Activated CD4-positive, alpha-beta memory T cell treated with anti-CD3 and anti-CD28 coated beads, Interleukin-2, amount 10 ng/mL, durations not matched to agents 7 days and 5 days (primary cell): Measurements from ENCODE around the gene PRELID2. TPM values are rescaled to one million over a fixed set of nuclear protein-coding genes. Genes with fewer than 3 reads are reported as not detected.

Experiments
- CTCF ChIA-PET: fragments of 350-600 bp; sonication (Branson Sonifier 250); formaldehyde crosslinking; loops from one replicate; lab custom pipeline; 2021; ENCODE audit warnings: antibody characterized with exemption, inconsistent platforms; lab: Charles Lee
- POLR2A ChIA-PET: fragments of 350-600 bp; sonication (Branson Sonifier 250); formaldehyde crosslinking; loops from one replicate; lab custom pipeline; 2021; ENCODE audit warnings: antibody characterized with exemption; lab: Charles Lee
- DNase-seq: peaks from one replicate; pipeline ENCODE4 v3.0.0-alpha.2; 2020
- H3K27ac Mint-ChIP-seq: one replicate; pipeline ENCODE4 v1.8.0; 2021; ENCODE audit warnings: mild to moderate bottlenecking, mixed read lengths
- H3K27me3 Mint-ChIP-seq: one replicate; pipeline ENCODE4 v1.8.0; 2021; ENCODE audit warnings: mixed read lengths
- H3K36me3 Mint-ChIP-seq: one replicate; pipeline ENCODE4 v1.8.0; 2021; ENCODE audit warnings: low read depth, mixed read lengths
- H3K4me1 Mint-ChIP-seq: one replicate; pipeline ENCODE4 v1.8.0; 2021; ENCODE audit warnings: mixed read lengths
- H3K4me3 Mint-ChIP-seq: one replicate; pipeline ENCODE4 v1.8.0; 2021; ENCODE audit warnings: mild to moderate bottlenecking, mixed read lengths
- H3K9me3 Mint-ChIP-seq: one replicate; pipeline ENCODE4 v1.8.0; 2021; ENCODE audit warnings: mixed read lengths
- total RNA-seq, 2 experiments: library from RNA; stranded (reverse); gene quantifications; one replicate each; pipeline ENCODE4 v1.2.3, GENCODE V29; 2021

Gene PRELID2
- total RNA-seq, 2 experiments from 2014 or later, result 4.3 to 5.2 TPM

DNA sequence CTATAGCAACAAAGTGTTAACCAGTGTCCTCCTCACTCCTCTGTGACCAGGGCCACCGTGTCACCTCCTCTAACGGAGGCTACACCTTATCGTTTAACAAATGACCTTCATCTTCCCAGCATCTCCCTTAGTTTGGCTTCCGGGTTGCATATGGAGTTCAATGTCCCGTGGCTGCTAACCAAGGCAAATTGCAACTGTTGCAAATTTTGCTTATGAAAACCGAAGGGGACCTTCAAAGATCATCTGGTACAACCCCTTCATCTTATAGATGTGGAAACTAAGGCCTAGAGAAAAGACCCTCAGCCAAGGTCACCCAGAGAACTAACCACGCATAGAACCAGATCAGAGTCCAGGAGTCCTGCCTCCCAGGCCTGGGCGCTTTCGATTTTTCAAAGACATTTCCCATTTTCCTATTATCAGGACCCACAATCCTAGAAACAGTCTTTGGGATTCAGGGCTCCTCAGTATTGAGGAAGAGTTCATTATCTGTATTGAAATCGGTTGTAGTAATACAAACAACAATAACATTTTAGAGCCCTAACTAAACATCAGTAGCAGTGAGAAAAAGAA, 1.4 kb downstream of the PRELID2 start:
- DNase-seq, result no peak
- Mint-ChIP-seq H3K4me3 (peak overlapping the region; percentile 38), H3K9me3 (no peaks in the 10 kb centered on the region), H3K4me1 (peaks cover 34% of the 10 kb centered on the region), H3K27me3 (peaks cover 5% of the 10 kb centered on the region), H3K27ac (no peak overlapping the region), H3K36me3 (no peaks in the 10 kb centered on the region)
- ChIA-PET CTCF (no interaction called here), POLR2A (no interaction called here)

DNA sequence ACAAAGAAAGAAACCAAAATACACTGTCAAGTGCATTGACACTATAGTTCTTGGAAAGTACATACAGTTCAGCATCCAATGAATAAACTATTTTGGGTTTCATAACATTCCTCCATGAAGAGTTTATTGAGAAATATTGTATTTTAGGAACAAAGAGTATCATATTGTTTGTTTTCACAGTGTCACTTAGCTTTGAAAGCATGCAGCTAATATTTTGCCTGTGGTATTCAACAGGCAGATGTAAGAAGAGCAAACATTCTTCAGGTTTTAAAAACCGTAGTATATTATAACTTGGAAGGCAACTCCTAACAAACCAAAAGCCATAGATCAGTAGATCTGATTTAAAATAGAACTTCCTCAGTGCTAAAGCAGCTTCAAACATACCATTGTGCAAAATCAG, 4.5 kb downstream of the PRELID2 start:
- no peak overlapping the region for H3K4me3 Mint-ChIP-seq
- H3K27ac Mint-ChIP-seq, result no peak overlapping the region

DNA sequence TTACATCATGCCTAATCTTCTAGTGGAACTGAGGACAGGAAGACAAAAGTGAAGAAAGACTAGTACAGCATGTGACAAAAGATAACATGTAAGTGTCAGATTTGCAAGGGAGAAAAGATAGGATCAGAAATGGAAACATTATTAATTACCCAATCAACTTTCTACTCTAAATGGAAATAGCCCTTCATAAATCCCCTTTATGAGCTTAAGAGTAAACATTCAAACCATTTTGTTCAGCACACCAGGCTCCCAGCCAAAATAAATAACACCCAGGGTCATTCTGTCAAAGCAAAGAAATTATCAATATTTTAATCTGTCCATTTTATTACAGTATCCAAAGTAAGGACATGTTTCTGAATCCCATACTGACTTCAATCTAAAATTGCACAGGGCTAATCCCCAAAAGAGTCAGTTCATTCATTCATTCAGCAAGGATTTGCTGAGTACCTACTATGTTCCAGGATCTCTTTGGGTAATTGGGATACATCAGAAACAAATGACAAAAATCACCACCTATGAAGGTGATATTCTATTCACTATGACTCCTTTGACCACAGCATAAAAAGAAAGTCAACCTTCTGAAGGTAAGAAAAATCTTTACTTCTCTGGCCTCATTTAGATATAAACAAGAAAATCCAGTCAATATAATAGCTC, 5.3 kb downstream of the PRELID2 start:
- CTCF ChIA-PET, result interaction anchor here (0.8 to 1.4 kb wide), 3 partner anchors 148 to 1626 kb away, joined by 3 to 4 read pairs (median 3); no protein-coding TSS in a partner anchor
- DNase-seq, result no peak
- Mint-ChIP-seq H3K36me3 (no peaks in the 10 kb centered on the region), H3K9me3 (no peaks in the 10 kb centered on the region), H3K27me3 (peaks cover 5% of the 10 kb centered on the region), H3K4me1 (peaks cover 24% of the 10 kb centered on the region), H3K27ac (no peak overlapping the region), H3K4me3 (no peak overlapping the region)
- POLR2A ChIA-PET, result no interaction called here

More for the DNA sequence above, 4.5 kb downstream of the PRELID2 start:
- Mint-ChIP-seq H3K27me3 (peaks cover 5% of the 10 kb centered on the region), H3K9me3 (no peaks in the 10 kb centered on the region), H3K36me3 (no peaks in the 10 kb centered on the region), H3K4me1 (peaks cover 24% of the 10 kb centered on the region)
- POLR2A ChIA-PET, result no interaction called here
- DNase-seq, result no peak
- CTCF ChIA-PET, result interaction anchor here (0.8 to 1.4 kb wide), 3 partner anchors 149 to 1627 kb away, joined by 3 to 4 read pairs (median 3); no protein-coding TSS in a partner anchor

DNA sequence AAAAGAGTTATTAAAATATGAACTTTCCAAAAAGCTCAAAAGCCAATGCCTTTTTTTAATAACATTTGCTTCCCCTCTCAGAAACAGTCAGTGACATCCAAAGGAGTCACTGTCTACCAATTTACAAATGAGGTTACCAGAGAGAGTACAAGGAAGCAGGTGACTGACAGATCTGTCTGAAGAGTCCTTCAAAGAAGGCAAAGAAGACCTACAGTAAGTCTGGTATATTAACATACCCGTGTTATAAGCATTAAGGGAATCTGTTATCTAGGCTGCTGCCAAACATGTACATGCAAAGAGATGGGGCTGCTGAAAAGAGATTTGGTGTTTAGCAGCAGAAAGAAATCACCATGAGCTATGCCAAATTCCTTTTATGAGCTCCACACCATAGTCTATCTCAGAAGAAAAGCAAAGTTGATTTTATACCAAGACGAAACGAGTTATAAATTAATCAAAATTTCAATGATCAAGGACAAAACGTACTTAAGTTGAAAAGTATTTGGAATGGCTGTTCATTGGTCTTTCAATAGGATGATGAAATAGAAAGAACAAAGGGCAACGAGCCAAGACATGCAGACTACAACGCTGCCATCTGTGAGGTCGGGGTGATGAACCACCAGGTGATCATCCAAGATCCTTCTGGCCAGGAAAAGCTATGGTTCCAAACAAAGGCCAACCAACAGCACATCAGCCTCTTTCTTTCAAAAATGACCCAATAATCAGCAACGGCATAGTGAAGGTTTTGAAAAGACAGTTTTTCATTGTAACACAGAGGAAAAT, 8.1 kb downstream of the PRELID2 start:
- Mint-ChIP-seq H3K4me3 (no peak overlapping the region), H3K36me3 (no peaks in the 10 kb centered on the region), H3K27me3 (peaks cover 3% of the 10 kb centered on the region), H3K4me1 (peaks cover 19% of the 10 kb centered on the region), H3K9me3 (no peaks in the 10 kb centered on the region), H3K27ac (no peak overlapping the region)
- ChIA-PET POLR2A (no interaction called here), CTCF (interaction anchor here (0.8 to 2.2 kb wide), 13 partner anchors 9 to 1624 kb away, joined by 3 to 20 read pairs (median 4); partner anchors contain the start of gene PRELID2)
- no peak for DNase-seq

DNA sequence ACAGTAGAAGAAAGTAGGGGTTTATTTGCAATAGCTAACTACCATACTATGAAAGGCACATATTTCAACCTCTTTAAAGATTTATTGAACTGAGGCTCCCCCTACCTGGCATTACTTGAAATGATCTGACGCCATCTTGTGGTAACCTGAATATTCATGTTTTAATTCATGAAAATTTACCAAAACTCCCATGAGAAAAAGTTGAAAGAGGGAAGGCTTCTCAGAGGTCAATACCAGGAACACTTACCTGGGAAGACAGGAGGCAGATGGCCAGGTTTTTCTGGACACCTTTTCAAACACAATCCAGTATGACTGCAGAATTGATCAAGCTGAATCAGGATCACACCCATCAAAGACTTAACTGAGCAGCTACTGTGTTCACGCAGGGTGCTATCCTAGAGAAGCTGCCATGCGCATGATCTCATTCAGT, 9.4 kb downstream of the PRELID2 start:
- H3K4me1 Mint-ChIP-seq, result peaks cover 15% of the 10 kb centered on the region
- no peaks in the 10 kb centered on the region for H3K36me3 Mint-ChIP-seq
- no peaks in the 10 kb centered on the region for H3K9me3 Mint-ChIP-seq
- H3K27me3 Mint-ChIP-seq, result peaks cover 3% of the 10 kb centered on the region
- no peak overlapping the region for H3K4me3 Mint-ChIP-seq
- ChIA-PET POLR2A (no interaction called here), CTCF (interaction anchor here (0.7 to 2.2 kb wide), 20 partner anchors 8 to 1622 kb away, joined by 3 to 20 read pairs (median 3); partner anchors contain the start of gene PRELID2)
- no peak for DNase-seq
- no peak overlapping the region for H3K27ac Mint-ChIP-seq

DNA sequence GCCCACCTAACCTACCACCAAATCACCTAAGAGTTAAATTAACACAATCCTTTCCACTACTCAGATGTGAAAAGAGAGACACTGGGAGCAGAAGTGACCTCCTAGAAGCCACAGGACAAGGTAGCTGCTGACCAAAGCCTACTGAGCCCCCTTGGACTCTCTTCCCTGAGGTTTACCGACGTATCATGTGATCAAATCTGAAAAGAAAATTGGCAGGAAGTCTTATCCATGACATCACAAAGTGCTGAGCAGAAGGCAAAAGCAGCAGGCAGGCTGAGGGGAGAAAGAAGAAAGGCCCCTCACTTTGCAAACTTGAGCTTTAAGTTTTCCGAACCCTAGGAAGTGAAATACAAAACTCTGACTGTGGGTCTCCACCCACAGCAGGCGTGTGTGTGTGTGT, 11.1 kb downstream of the PRELID2 start:
- DNase-seq, result no peak
- H3K27me3 Mint-ChIP-seq, result peaks cover 3% of the 10 kb centered on the region
- no peaks in the 10 kb centered on the region for H3K36me3 Mint-ChIP-seq
- ChIA-PET CTCF (interaction anchor here (0.7 to 1.3 kb wide), 5 partner anchors 11 to 1620 kb away, joined by 3 read pairs; partner anchors contain the start of gene PRELID2), POLR2A (no interaction called here)
- H3K27ac Mint-ChIP-seq, result no peak overlapping the region
- H3K9me3 Mint-ChIP-seq, result no peaks in the 10 kb centered on the region
- peaks cover 5% of the 10 kb centered on the region for H3K4me1 Mint-ChIP-seq
- no peak overlapping the region for H3K4me3 Mint-ChIP-seq

DNA sequence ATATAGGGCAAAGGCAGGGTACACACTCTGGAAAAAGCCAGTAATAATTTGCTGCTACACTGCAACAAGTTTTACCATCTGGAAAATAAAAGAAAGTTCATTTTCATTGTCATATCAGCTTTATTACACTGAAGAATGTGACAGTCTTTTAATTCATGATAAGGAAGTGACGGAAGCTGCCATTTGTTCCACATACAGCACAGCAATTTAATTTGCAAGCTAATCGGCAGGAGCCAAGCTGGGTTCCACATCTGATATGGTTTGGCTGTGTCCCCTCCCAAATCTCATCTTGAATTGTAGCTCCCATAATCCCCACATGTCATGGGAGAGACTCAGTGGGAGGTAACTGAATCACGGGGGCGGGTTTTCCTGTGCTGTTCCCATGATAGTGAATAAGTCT, 16.5 kb downstream of the PRELID2 start:
- H3K36me3 Mint-ChIP-seq, result no peaks in the 10 kb centered on the region
- CTCF ChIA-PET, result interaction anchor here (1.6 kb wide), 1 partner anchor 8 kb away, joined by 4 read pairs; no protein-coding TSS in a partner anchor

DNA sequence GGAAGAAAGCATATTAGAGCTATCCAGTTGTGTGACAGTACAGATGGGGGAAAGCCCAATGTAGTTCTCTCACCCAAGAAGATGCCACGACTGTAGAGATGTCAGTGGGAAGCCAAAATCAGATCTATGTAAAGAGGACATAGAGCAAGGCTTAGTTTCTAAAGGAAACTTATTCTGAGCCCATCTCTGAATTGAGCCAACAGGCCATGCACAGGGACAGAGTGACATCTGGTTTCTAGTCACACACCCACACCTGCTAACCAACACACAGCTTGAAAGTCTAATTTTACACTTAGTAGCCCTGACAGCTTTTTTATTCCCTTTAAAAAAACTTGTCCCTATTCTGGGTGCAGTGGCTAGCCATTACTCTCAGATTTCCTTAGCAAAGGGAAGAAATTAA, 22.3 kb downstream of the PRELID2 start:
- H3K36me3 Mint-ChIP-seq, result no peaks in the 10 kb centered on the region
- no peak for DNase-seq
- CTCF ChIA-PET, result no interaction called here
- POLR2A ChIA-PET, result no interaction called here
- H3K27me3 Mint-ChIP-seq, result no peaks in the 10 kb centered on the region
- no peaks in the 10 kb centered on the region for H3K9me3 Mint-ChIP-seq
- no peak overlapping the region for H3K27ac Mint-ChIP-seq
- H3K4me1 Mint-ChIP-seq, result no peaks in the 10 kb centered on the region
- no peak overlapping the region for H3K4me3 Mint-ChIP-seq

More for the DNA sequence above, 16.5 kb downstream of the PRELID2 start:
- Mint-ChIP-seq H3K4me3 (no peak overlapping the region), H3K27ac (no peak overlapping the region), H3K9me3 (no peaks in the 10 kb centered on the region), H3K4me1 (peaks cover 5% of the 10 kb centered on the region), H3K27me3 (no peaks in the 10 kb centered on the region)
- no peak for DNase-seq
- POLR2A ChIA-PET, result no interaction called here

DNA sequence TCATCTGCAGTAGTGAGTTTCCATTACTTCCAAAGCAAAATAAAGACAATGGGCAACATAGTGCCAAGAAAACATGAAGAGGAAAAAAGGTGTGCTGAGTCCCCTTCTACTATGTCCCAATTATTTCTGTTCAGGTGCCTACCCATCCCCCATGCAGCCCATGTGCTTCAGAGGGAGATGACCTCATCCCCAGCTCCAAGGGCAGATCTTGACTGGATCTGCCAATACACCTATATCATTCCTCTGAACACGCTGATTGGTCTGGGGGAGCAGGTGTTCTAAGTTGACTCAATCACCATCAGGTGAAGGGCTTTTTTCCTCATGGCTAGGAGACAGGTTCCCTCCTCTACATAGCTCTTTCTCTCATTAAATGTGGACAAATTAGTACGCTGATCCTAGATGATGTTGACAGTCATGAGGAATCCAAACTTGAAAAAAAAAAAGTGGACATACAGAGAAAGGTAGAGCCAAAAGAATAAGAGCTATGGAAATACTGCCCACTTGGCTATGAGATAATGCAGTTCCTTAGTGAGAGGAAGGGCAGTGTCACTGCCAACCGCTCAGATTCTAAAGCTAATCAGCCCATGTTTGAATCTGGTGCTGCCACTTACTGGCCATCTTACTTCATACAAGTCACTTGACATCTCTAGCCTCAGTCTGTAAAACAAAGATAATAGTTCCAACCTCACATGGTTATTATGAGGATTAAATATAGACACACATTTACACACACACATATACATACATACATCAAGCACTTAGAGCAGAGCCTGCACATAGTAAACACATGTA, 23.1 kb downstream of the PRELID2 start:
- ChIA-PET POLR2A (no interaction called here), CTCF (interaction anchor here (0.9 kb wide), 1 partner anchor 15 kb away, joined by 3 read pairs; no protein-coding TSS in a partner anchor)
- H3K4me3 Mint-ChIP-seq, result no peak overlapping the region
- H3K27me3 Mint-ChIP-seq, result no peaks in the 10 kb centered on the region
- no peaks in the 10 kb centered on the region for H3K36me3 Mint-ChIP-seq
- no peak for DNase-seq
- H3K4me1 Mint-ChIP-seq, result no peaks in the 10 kb centered on the region
- H3K9me3 Mint-ChIP-seq, result no peaks in the 10 kb centered on the region
- no peak overlapping the region for H3K27ac Mint-ChIP-seq

DNA sequence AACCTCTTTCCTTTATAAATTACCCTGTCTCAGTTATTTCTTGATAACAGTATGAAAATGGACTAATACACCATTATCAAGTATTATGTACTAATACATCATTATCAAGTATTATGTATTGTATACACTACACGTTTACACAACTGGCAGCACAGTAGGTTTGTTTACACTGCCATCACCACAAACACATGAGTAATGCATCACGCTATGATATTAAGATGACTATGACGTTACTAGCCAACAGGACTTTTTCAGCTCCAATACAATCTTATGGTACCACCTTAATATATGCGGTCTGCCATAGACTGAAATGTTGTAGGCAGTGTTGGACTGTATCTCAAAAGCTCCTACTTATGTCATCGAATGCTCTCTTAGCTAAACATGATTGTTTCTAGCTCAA, 28.2 kb downstream of the PRELID2 start:
- H3K4me3 Mint-ChIP-seq, result no peak overlapping the region
- H3K27me3 Mint-ChIP-seq, result no peaks in the 10 kb centered on the region
- no peaks in the 10 kb centered on the region for H3K9me3 Mint-ChIP-seq
- H3K4me1 Mint-ChIP-seq, result no peaks in the 10 kb centered on the region
- H3K27ac Mint-ChIP-seq, result no peak overlapping the region
- H3K36me3 Mint-ChIP-seq, result no peaks in the 10 kb centered on the region
- no peak for DNase-seq
- CTCF ChIA-PET, result interaction anchor here (2.8 kb wide), 1 partner anchor 19 kb away, joined by 10 read pairs; no protein-coding TSS in a partner anchor
- POLR2A ChIA-PET, result no interaction called here

DNA sequence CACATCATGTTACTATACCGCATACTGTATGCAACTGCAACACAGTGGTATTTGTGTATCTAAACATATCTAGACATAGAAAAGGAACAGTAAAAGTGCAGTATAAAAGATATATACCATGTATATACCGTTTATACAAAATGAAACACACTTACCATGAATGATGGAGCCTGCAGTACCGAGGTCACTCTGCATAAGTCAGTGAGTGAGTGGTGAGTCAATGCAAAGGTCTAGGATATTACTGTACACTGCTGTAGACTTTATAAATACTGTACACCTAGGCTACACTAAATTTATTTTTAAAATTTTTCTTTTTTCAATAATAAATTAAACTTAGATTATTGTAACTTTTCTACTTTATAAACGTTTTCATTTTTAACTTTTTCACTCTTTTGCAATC, 29.3 kb downstream of the PRELID2 start:
- no peak for DNase-seq
- POLR2A ChIA-PET, result no interaction called here
- H3K36me3 Mint-ChIP-seq, result no peaks in the 10 kb centered on the region
- CTCF ChIA-PET, result interaction anchor here (2.8 kb wide), 1 partner anchor 20 kb away, joined by 10 read pairs; no protein-coding TSS in a partner anchor
- H3K27me3 Mint-ChIP-seq, result no peaks in the 10 kb centered on the region
- H3K27ac Mint-ChIP-seq, result no peak overlapping the region
- H3K4me3 Mint-ChIP-seq, result no peak overlapping the region
- no peaks in the 10 kb centered on the region for H3K4me1 Mint-ChIP-seq
- no peaks in the 10 kb centered on the region for H3K9me3 Mint-ChIP-seq

DNA sequence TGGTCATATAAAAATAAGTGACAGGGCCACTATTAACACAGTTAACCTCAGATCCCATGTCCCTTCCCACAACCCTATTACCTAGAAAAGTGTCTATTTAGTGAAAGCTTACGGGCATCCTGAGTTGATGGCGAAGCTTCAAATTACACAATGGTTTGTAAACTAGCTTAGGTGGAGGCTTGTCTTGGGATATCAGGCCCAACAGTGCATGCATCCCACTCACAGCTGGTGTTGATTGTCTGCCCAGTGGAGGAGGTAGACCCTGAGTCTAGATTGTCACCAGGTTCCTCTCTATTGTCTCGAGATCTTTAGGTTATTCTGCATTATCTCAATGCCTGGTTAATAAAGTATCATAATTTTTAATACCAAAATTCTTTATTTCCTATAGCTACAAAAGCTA, 30.4 kb downstream of the PRELID2 start:
- H3K36me3 Mint-ChIP-seq, result no peaks in the 10 kb centered on the region
- CTCF ChIA-PET, result no interaction called here
- POLR2A ChIA-PET, result no interaction called here
- no peaks in the 10 kb centered on the region for H3K27me3 Mint-ChIP-seq
- H3K9me3 Mint-ChIP-seq, result no peaks in the 10 kb centered on the region
- no peak overlapping the region for H3K4me3 Mint-ChIP-seq
- H3K27ac Mint-ChIP-seq, result no peak overlapping the region
- no peaks in the 10 kb centered on the region for H3K4me1 Mint-ChIP-seq
- no peak for DNase-seq
